T-helper 2 cell treated with Interferon-gamma antibody and Interleukin-4, amounts not matched to agents 5 μg/mL and 100 μg/mL, for 36 hours (primary cell): ENCODE data around the gene JAZF1.

Experiments used
- DNase-seq: peaks from one replicate; pipeline ENCODE4 v3.0.0; 2021; ENCODE audit warnings: low spot score
- H3K27ac Mint-ChIP-seq: one replicate; pipeline ENCODE4 v1.8.0; 2021; ENCODE audit warnings: mild to moderate bottlenecking, mixed read lengths
- H3K27me3 Mint-ChIP-seq: one replicate; pipeline ENCODE4 v1.8.0; 2021; ENCODE audit warnings: low read depth, mixed read lengths
- H3K36me3 Mint-ChIP-seq: one replicate; pipeline ENCODE4 v1.8.0; 2021; ENCODE audit warnings: low read depth, mixed read lengths
- H3K4me1 Mint-ChIP-seq: one replicate; pipeline ENCODE4 v1.8.0; 2021; ENCODE audit warnings: low read depth, mixed read lengths
- H3K4me3 Mint-ChIP-seq: one replicate; pipeline ENCODE4 v1.8.0; 2022; ENCODE audit warnings: mild to moderate bottlenecking, moderate library complexity, mixed read lengths
- H3K9me3 Mint-ChIP-seq: one replicate; pipeline ENCODE4 v1.8.0; 2021; ENCODE audit warnings: mixed read lengths

JAZF1 gene

DNA sequence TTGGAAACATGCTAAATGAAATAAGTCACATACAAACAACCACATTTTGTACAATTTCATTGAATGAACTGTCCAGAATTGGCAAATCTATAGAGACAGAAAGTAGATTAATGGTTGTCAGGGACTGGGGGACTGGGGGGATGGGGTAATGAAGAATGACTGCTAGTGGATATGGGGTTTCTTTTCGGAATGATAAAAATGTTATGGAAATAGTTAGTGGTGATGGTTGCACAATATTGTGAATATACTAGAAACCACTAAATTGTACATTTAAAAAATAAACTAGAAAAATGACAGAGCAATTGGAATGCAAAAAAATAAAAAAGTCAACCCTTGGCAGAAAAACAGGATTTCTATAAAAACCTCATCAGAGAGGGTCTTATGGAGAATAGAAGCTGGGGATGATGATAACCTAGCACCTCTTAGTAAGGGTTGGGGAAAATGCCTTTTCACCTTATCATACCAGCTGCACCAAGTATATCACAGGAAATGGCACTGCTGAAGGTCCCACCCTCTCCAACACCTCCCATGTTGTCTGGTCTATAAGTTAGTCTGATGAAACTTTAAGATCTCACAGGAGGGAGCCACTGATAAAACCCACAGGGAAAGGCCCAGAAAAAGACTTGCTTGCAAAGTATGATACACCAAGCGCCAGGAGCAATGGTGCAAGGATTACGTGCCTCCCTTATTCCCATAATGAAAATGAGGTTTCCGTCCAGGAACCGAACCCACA is 23.1 kb upstream of the JAZF1 start:
- Mint-ChIP-seq H3K27me3 (peaks cover 13% of the 10 kb centered on the region), H3K4me3 (no peak overlapping the region), H3K27ac (no peak overlapping the region), H3K9me3 (peaks cover 13% of the 10 kb centered on the region), H3K4me1 (peaks cover 12% of the 10 kb centered on the region), H3K36me3 (no peaks in the 10 kb centered on the region)
- DNase-seq = no peak

DNA sequence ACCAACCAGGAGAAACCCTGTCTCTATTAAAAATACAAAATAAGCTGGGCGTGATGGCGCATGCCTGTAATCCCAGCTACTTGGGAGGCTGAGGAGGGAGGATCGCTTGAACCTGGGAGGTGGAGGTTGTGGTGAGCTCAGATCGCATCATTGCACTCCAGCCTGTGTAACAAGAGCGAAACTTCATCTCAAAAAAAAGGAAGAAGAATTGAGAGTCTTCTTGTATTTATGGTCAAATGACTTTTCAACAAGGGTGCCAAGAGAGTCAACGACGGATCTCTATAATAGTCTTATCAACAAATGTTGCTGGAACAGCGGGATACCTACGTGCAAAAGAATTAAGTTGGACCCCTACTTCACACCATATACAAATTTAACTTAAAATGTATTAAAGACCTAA is 21.6 kb upstream of the JAZF1 start:
- H3K27ac Mint-ChIP-seq = no peak overlapping the region
- peaks cover 4% of the 10 kb centered on the region for H3K4me1 Mint-ChIP-seq
- H3K36me3 Mint-ChIP-seq = no peaks in the 10 kb centered on the region
- H3K4me3 Mint-ChIP-seq = no peak overlapping the region
- peaks cover 10% of the 10 kb centered on the region for H3K27me3 Mint-ChIP-seq
- peaks cover 3% of the 10 kb centered on the region for H3K9me3 Mint-ChIP-seq
- DNase-seq = no peak

DNA sequence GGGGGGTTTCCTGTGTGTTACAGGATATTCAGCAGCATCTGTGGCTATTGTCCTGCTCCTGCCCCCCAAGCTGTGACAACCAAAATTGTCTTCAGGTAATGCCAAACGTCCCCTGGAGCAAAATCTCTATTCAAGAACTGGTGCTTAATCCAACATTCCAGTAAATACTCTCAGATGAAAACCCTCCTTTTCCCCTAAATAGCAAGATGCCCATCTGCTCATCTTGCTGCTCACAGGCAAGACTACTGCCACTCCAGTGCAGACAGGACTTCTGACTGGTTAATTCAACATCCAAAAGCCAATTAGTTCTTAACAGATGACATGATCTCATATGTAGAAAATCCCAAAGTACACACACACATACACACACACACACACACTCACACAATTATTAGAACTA is 20.5 kb upstream of the JAZF1 start:
- Mint-ChIP-seq H3K4me1 (no peaks in the 10 kb centered on the region), H3K27ac (no peak overlapping the region), H3K9me3 (no peaks in the 10 kb centered on the region), H3K36me3 (no peaks in the 10 kb centered on the region), H3K4me3 (no peak overlapping the region), H3K27me3 (peaks cover 12% of the 10 kb centered on the region)
- no peak for DNase-seq

DNA sequence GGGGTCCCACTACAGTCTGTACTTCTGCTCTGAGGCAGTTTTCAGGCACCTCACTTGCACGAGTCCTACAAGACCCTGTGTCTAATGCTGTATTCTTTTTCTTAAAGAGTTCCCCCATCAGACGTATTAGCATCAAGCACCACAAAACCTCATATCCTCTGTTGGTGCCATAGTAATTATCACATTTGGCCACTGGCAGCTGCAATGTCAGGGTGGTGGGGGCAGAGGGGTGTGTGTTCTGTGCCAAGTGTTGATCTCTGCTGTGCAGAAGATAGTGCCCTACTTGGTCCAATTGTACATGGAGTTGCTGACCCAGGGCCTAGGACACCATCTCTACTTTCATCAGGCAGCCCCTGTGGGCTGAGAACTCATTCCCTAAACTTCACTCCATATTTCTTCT is 20.0 kb upstream of the JAZF1 start:
- no peak for DNase-seq
- peaks cover 16% of the 10 kb centered on the region for H3K27me3 Mint-ChIP-seq
- no peaks in the 10 kb centered on the region for H3K36me3 Mint-ChIP-seq
- no peak overlapping the region for H3K27ac Mint-ChIP-seq
- no peaks in the 10 kb centered on the region for H3K4me1 Mint-ChIP-seq
- H3K9me3 Mint-ChIP-seq = no peaks in the 10 kb centered on the region
- H3K4me3 Mint-ChIP-seq = no peak overlapping the region

DNA sequence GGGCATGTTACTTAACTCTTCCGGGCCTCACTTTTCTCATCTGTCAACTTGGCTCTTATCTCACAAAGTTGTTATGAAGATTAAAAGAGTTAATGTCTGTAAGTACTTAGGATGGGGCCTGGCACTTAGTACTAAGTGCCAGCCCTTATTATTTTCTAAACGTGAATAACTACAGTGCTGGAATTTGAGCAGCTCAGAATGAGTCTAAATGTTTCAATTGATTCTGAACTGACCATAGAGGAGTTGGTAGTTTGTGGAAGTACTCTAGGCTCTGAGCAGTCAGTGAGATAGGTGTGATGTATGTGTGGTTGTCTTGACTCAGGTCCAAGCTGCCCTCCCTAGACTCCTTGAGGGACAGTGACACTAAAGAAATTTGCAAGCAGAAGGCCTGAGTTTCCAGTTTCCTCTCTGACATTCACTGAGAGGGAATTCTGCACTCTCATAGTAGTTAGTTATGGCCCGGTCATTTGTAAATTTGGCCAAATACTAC is 18.5 kb upstream of the JAZF1 start:
- no peaks in the 10 kb centered on the region for H3K4me1 Mint-ChIP-seq
- H3K9me3 Mint-ChIP-seq = no peaks in the 10 kb centered on the region
- H3K27me3 Mint-ChIP-seq = peaks cover 20% of the 10 kb centered on the region
- DNase-seq = no peak
- H3K36me3 Mint-ChIP-seq = no peaks in the 10 kb centered on the region
- no peak overlapping the region for H3K27ac Mint-ChIP-seq
- H3K4me3 Mint-ChIP-seq = no peak overlapping the region

DNA sequence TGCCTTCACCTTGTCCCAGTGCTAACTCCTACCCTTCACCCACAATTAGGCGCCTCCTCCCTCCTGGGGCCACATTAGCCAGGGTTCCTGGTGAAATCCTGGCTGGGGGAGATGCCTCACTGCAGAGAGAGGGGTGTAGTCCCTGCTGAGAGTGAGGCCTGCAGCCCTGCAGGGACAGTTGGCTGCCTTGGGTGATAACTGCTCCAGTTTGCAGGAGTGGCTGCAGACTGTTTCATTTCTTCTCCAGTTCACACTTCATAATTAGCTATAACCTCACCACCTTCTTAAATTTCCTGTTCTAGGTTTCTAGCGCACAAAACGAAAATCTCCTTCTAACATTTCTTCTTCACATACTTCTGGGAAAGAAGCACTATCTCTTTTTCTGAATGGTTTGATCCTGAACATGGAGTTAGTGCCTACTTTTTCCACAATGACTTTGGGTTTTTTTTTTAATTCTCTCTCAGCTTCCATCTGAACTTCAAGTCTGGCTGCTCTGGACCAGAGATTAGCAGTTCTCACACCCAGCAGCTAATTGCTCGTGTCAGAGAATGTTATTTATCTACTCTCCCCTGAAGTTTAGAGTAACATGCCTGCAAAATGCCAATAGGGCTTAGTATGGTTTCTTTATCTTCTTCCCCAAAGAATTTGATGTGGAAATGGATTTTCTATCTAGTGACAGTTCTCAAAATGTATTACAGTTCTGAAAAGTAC is 15.5 kb upstream of the JAZF1 start:
- H3K27ac Mint-ChIP-seq = no peak overlapping the region
- no peaks in the 10 kb centered on the region for H3K9me3 Mint-ChIP-seq
- H3K27me3 Mint-ChIP-seq = peaks cover 24% of the 10 kb centered on the region
- H3K36me3 Mint-ChIP-seq = no peaks in the 10 kb centered on the region
- no peak for DNase-seq
- H3K4me3 Mint-ChIP-seq = no peak overlapping the region
- H3K4me1 Mint-ChIP-seq = no peaks in the 10 kb centered on the region

DNA sequence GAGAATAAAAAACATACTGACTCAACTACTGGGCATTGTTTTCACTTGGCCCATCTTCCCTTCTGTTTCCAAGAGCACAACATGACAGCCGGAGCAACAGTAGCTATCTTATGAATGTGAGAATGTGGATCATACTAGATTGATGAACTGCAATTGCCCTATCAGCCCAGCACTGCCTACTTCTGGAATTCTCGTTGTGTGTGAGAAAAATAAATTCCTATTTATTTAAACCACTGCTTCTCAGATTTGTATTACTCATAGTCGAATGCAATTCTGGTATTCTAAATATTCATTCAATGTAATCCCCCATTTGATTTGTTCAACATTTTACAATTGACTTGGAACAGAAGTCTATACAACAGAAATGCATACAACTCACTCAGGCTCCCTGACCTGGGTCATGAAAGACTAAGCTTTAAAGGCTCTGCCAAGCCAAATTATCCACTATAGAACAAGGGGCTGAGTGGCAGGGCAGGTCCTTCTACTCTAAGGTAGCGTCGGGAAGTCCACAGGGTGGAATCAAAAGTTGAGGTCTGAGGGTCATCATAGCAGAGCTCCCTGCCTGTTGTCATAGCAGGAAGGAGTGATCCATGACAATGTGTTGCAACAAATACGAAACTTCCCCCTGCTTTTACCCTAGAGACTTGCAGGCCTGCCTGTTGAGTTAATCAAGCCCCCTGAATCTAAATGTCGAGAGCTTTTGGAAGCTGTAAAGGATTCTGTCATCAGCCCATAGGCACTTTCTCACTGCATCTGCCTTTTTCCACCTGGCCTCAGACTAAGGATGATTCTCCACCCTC is 12.4 kb upstream of the JAZF1 start:
- no peaks in the 10 kb centered on the region for H3K36me3 Mint-ChIP-seq
- no peak overlapping the region for H3K27ac Mint-ChIP-seq
- peaks cover 3% of the 10 kb centered on the region for H3K4me1 Mint-ChIP-seq
- no peak for DNase-seq
- H3K9me3 Mint-ChIP-seq = no peaks in the 10 kb centered on the region
- H3K4me3 Mint-ChIP-seq = no peak overlapping the region
- peaks cover 48% of the 10 kb centered on the region for H3K27me3 Mint-ChIP-seq

DNA sequence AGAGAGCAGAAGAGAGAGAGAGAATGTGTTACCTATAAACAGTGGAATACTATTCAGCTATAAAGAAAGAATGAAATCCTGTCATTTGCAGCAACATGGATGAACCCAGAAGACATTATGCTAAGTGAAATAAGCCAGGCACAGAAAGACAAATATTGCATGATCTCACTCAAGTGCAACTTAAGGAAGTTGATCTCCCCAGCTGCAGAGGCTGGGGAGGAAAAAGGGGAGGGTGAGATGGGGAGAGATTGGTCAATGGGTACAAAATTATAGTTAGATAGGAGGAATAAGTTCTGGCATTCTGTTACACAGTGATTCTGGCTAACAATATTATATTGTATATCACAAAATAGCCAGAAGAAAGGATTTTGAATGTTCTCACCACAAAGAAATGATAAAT is 11.2 kb upstream of the JAZF1 start:
- peaks cover 3% of the 10 kb centered on the region for H3K4me1 Mint-ChIP-seq
- no peak for DNase-seq
- H3K27ac Mint-ChIP-seq = no peak overlapping the region
- no peak overlapping the region for H3K4me3 Mint-ChIP-seq
- H3K36me3 Mint-ChIP-seq = no peaks in the 10 kb centered on the region
- H3K9me3 Mint-ChIP-seq = no peaks in the 10 kb centered on the region
- peaks cover 52% of the 10 kb centered on the region for H3K27me3 Mint-ChIP-seq

DNA sequence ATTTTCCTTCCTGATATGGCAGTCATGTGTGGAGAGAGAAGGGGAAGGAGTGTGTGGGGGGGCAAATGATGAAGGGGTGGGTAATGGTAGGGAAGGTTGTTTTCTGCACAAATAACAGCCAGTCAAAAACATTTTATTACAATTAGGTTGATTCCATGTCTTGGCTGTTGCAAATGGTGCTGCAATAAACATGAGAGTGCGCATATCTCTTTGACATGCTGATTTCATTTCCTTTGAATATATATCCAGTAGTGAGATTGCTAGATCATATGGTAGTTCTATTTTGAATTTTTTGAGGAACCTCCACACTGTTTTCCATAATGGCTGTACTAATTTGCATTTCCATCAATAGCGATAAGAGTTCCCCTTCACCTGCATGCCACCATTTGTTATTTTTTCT is 10.6 kb upstream of the JAZF1 start:
- H3K4me1 Mint-ChIP-seq = peaks cover 3% of the 10 kb centered on the region
- no peak overlapping the region for H3K27ac Mint-ChIP-seq
- H3K9me3 Mint-ChIP-seq = no peaks in the 10 kb centered on the region
- no peak overlapping the region for H3K4me3 Mint-ChIP-seq
- no peak for DNase-seq
- peaks cover 47% of the 10 kb centered on the region for H3K27me3 Mint-ChIP-seq
- H3K36me3 Mint-ChIP-seq = no peaks in the 10 kb centered on the region

DNA sequence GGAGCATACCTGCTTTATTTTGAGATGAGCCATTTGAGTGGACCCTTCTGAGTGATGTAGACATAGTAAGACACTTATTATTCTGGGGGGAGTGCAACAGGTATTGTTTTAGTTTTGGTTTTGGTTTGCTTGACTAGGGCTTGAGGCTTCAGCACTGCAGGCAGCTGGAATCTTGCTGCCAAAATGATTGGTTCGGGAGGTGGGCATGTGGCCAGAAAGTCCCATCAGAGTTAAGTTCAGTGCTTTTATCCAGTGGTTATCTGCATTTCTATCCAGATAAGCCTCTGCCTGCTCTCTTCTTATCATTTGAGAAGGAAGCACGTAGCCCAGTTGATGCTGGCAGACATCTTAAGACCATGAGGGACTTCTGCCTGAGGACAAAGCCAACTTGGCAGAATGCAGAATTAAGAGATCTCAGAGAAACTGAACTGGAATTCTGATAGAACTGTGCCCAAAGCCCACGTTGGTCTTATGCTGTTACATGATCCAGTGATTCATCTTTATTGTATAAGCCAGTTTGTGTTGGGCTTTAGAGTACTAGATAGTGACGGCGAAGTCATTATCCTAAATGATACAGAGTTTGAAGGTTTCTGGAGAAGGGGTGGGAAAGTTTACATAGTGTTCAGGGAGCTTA is 9.6 kb upstream of the JAZF1 start:
- Mint-ChIP-seq H3K27ac (no peak overlapping the region), H3K4me3 (no peak overlapping the region), H3K4me1 (peaks cover 3% of the 10 kb centered on the region), H3K27me3 (peaks cover 47% of the 10 kb centered on the region), H3K9me3 (no peaks in the 10 kb centered on the region), H3K36me3 (no peaks in the 10 kb centered on the region)
- DNase-seq = no peak

DNA sequence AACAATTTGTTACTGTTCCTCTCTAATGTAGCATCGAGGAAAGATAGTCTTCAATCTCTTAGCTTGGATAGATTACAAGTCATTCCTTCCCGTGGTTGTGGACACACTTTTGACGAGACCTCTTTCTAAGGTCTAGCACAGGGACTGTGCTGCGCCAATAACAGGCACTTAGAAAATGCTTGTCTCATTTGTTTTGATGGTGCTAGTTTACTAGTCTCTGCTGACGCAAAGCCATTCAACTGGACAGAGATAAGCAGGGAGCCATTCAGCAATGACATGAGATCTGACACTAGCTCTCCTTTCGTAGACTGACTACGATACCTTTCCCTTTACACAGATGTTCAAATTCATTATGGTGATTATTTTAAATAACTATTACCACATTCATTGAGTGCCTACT is 6.4 kb upstream of the JAZF1 start:
- Mint-ChIP-seq H3K4me1 (peaks cover 3% of the 10 kb centered on the region), H3K9me3 (no peaks in the 10 kb centered on the region), H3K27me3 (peaks cover 72% of the 10 kb centered on the region)

DNA sequence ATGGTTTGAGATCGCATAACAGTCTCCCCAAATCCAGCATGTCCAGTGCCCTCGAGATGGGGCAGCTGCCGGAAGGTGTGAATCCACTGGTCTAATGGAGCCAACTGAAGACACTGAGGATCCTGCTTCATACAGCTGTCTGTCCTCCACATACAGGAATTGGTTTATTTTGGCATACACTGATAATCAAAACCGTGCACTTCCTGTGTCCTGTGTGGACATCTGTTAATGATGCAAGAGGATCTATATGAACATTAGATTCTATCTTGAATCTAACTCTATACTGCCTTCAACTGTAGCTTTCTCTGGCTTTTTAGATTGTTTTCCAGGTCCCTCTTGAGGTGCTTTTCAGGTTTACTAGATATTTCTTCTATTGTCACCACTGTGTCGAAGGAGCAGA is 3.0 kb upstream of the JAZF1 start:
- Mint-ChIP-seq H3K27ac (no peak overlapping the region), H3K36me3 (peaks cover 2% of the 10 kb centered on the region), H3K27me3 (peaks cover 62% of the 10 kb centered on the region), H3K9me3 (no peaks in the 10 kb centered on the region), H3K4me1 (peaks cover 7% of the 10 kb centered on the region), H3K4me3 (no peak overlapping the region)
- no peak for DNase-seq

More for the DNA sequence above, 6.4 kb upstream of the JAZF1 start:
- Mint-ChIP-seq H3K36me3 (no peaks in the 10 kb centered on the region), H3K4me3 (no peak overlapping the region), H3K27ac (no peak overlapping the region)
- DNase-seq = no peak

DNA sequence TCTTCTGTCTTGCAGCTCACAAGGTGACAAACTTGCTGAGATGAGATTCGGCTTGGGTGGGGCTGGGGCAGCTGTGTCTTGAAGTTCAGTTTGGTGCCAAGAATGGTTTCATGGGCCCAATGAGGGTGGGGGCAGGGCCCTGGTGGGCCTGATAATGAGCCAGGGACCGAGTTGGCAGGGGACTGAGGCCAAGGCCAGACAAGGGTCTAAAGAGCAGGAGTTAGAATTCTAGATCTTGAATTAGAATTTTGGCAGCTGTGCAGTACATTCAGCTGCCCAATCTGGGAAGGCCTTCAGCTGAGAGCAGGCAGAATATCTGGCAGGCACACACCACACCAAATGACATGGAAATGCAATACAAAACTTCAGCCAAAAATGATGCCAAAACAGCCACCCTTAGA is 1.5 kb upstream of the JAZF1 start:
- H3K9me3 Mint-ChIP-seq = no peaks in the 10 kb centered on the region
- peaks cover 2% of the 10 kb centered on the region for H3K36me3 Mint-ChIP-seq
- H3K27ac Mint-ChIP-seq = no peak overlapping the region
- peaks cover 58% of the 10 kb centered on the region for H3K27me3 Mint-ChIP-seq
- peaks cover 9% of the 10 kb centered on the region for H3K4me1 Mint-ChIP-seq
- H3K4me3 Mint-ChIP-seq = no peak overlapping the region
- DNase-seq = no peak

DNA sequence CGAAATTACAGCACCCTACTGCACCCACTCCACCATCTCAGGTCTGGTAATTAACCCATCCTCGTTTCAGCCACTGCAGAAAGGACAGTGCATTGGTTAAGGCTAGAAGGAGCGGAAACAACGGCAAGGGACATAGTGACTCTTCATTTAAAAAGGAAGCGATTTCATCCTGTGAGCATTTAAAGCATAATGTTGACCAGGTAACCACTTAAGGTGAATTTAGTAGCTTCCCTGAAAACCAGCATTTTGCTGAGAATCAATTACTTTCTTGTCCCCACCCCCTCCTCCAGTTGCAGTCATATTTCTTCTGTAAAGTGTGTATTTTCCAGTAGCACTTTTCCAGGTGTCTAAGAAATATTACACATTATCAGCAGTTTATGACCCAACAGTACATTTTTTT is 821 bp upstream of the JAZF1 start:
- Mint-ChIP-seq H3K36me3 (peaks cover 2% of the 10 kb centered on the region), H3K9me3 (no peaks in the 10 kb centered on the region), H3K4me3 (peak overlapping the region; percentile 89), H3K4me1 (peaks cover 9% of the 10 kb centered on the region), H3K27ac (no peak overlapping the region), H3K27me3 (peaks cover 60% of the 10 kb centered on the region)
- DNase-seq = no peak
